SK-N-SH (cell line): ENCODE measurements around the gene KCNC4.

Source experiments
- GABPA ChIP-seq: IDR thresholded peaks from 2 replicates; pipeline ENCODE4 v1.4.0; 2012; ENCODE audit warnings: low read depth, mild to moderate bottlenecking
- SIN3A ChIP-seq: IDR thresholded peaks from 2 replicates; pipeline ENCODE4 v1.6.1; 2012; ENCODE audit warnings: low read depth, mild to moderate bottlenecking, low read length, moderate library complexity, borderline replicate concordance

DNA sequence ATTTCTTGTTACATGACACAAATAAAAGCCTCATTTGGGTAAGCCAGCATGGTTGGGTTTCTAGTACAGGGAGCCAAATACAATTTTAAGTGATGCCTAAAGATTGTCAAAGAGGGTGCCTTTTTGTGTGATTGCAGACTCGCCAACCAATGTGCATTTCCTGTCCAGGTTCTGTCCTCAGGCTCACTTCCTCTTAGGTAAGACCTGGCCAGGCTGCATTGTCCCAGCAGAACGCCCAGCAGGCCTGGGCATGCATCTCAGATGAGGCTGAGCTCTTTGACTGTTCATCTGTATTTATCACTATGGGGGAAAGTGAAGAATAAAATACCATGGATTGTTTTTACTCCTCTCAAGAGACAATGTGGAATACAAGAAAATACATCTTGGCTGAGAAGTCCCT lies 49.7 kb downstream of the KCNC4 start:
- TF ChIP-seq SIN3A: no peak
- no peak for TF ChIP-seq GABPA
